ENCODE results near the gene HPCAL1.

Gene HPCAL1

GRCh38 chr2:10444463-10444862, 141.8 kb downstream of the HPCAL1 start:
- CTCF ChIA-PET = interaction anchor here (2.6 to 8.8 kb wide), 4 partner anchors 9 to 372 kb away, joined by 10 to 96 read pairs (median 44); no protein-coding TSS in a partner anchor

GRCh38 chr2:10446631-10447030, 143.9 kb downstream of the HPCAL1 start:
- DNase-seq (ENCODE audit: low read depth, low spot score) = no peak
- TF ChIP-seq CTCF (IDR thresholded peaks at IDR 0.05; ENCODE audit: insufficient read depth, low read length, missing control alignments) = no peak
- H3K4me3 ChIP-seq (ENCODE audit: low read depth, low read length) = peak overlapping the region; percentile 68
- POLR2A ChIA-PET = no interaction called here
- CTCF ChIA-PET = interaction anchor here (0.6 to 8.8 kb wide), 8 partner anchors 11 to 374 kb away, joined by 3 to 96 read pairs (median 8); no protein-coding TSS in a partner anchor

More at GRCh38 chr2:10444463-10444862, 141.8 kb downstream of the HPCAL1 start:
- TF ChIP-seq CTCF (IDR thresholded peaks at IDR 0.05; ENCODE audit: insufficient read depth, low read length, missing control alignments) = no peak
- POLR2A ChIA-PET = no interaction called here
- no peak for DNase-seq (ENCODE audit: low read depth, low spot score)
- H3K4me3 ChIP-seq (ENCODE audit: low read depth, low read length) = no peak overlapping the region

- no peak for DNase-seq (ENCODE audit: low read depth, low spot score)
- peak overlapping the region; percentile 68 for H3K4me3 ChIP-seq (ENCODE audit: low read depth, low read length)
- CTCF ChIA-PET = interaction anchor here (0.6 to 8.8 kb wide), 9 partner anchors 12 to 374 kb away, joined by 3 to 96 read pairs (median 5); no protein-coding TSS in a partner anchor
- no peak for TF ChIP-seq CTCF (IDR thresholded peaks at IDR 0.05; ENCODE audit: insufficient read depth, low read length, missing control alignments)
- POLR2A ChIA-PET = interaction anchor here (0.8 to 2.3 kb wide), 5 partner anchors 8 to 326 kb away, joined by 3 to 9 read pairs (median 5); no protein-coding TSS in a partner anchor
Observed at GRCh38 chr2:10447300-10447894, 144.7 kb downstream of the HPCAL1 start.

- peak within 1 kb of the TSS; percentile 72 for H3K4me3 ChIP-seq (ENCODE audit: low read depth, low read length)
- TF ChIP-seq CTCF (IDR thresholded peaks at IDR 0.05; ENCODE audit: insufficient read depth, low read length, missing control alignments) = no peak
- POLR2A ChIA-PET = interaction anchor here (0.6 to 2.3 kb wide), 13 partner anchors 8 to 605 kb away, joined by 3 to 9 read pairs (median 3); partner anchors contain the start of gene TAF1B
- CTCF ChIA-PET = interaction anchor here (0.6 to 8.8 kb wide), 14 partner anchors 9 to 391 kb away, joined by 3 to 96 read pairs (median 4); no protein-coding TSS in a partner anchor
- peak; percentile 31 for DNase-seq (ENCODE audit: low read depth, low spot score)
Observed at GRCh38 chr2:10447895-10448575, 145.3 kb downstream of the HPCAL1 start, which contains the start of gene ODC1. Gene ODC1 (minus strand): TSS chr2:10448327. CDS start chr2:10445032, 3,295 bp downstream.

GRCh38 chr2:10448576-10449485, 146.1 kb downstream of the HPCAL1 start:
- H3K4me3 ChIP-seq (ENCODE audit: low read depth, low read length) = peak overlapping the region; percentile 72
- no peak for DNase-seq (ENCODE audit: low read depth, low spot score)
- TF ChIP-seq CTCF (IDR thresholded peaks at IDR 0.05; ENCODE audit: insufficient read depth, low read length, missing control alignments) = peak; percentile 22
- ChIA-PET POLR2A (interaction anchor here (0.6 to 2.3 kb wide), 12 partner anchors 8 to 606 kb away, joined by 3 to 9 read pairs (median 4); partner anchors contain the start of gene TAF1B), CTCF (interaction anchor here (0.7 to 8.8 kb wide), 11 partner anchors 10 to 392 kb away, joined by 3 to 96 read pairs (median 3); no protein-coding TSS in a partner anchor)

Data from AG04449 (cell line).